ENCODE measurements around the gene TNK2.
A peak's percentile ranks its signal among the peaks of the same experiment; 100 is the strongest.
"Not testable (repeated sequence)": the region's sequence is repeated elsewhere in the genome, so short reads cannot be mapped to it uniquely, and the experiment has no call there.

TNK2 gene

GRCh38 chr3:195940806-195941205 lies 32.5 kb upstream of the TNK2 start:
- H3K9ac ChIP-seq (ENCODE audit: low read depth, low read length); H3K4me2 ChIP-seq (ENCODE audit: low read length); H3K27me3 ChIP-seq (ENCODE audit: control insufficient read depth, insufficient read depth, low read length); H3K4me3 ChIP-seq (ENCODE audit: low read length); H3K4me1 ChIP-seq (ENCODE audit: control insufficient read depth, insufficient read depth, low read length); H3K9me3 ChIP-seq (replicated peaks; ENCODE audit: low read length); H3K36me3 ChIP-seq (ENCODE audit: insufficient read depth, low read length): not testable (repeated sequence)

GRCh38 chr3:195939526-195940470 lies 31.4 kb upstream of the TNK2 start:
- not testable (repeated sequence) for H3K9me3 ChIP-seq (replicated peaks; ENCODE audit: low read length); H3K4me3 ChIP-seq (ENCODE audit: low read length); H3K9ac ChIP-seq (ENCODE audit: low read depth, low read length); H3K27me3 ChIP-seq (ENCODE audit: control insufficient read depth, insufficient read depth, low read length); H3K36me3 ChIP-seq (ENCODE audit: insufficient read depth, low read length); H3K4me1 ChIP-seq (ENCODE audit: control insufficient read depth, insufficient read depth, low read length); H3K4me2 ChIP-seq (ENCODE audit: low read length)

- not testable (repeated sequence) for H3K9ac ChIP-seq (ENCODE audit: low read depth, low read length); H3K4me1 ChIP-seq (ENCODE audit: control insufficient read depth, insufficient read depth, low read length); H3K36me3 ChIP-seq (ENCODE audit: insufficient read depth, low read length); H3K4me3 ChIP-seq (ENCODE audit: low read length); H3K9me3 ChIP-seq (replicated peaks; ENCODE audit: low read length); H3K27me3 ChIP-seq (ENCODE audit: control insufficient read depth, insufficient read depth, low read length); H3K4me2 ChIP-seq (ENCODE audit: low read length)
Observed at GRCh38 chr3:195933044-195933430, 24.7 kb upstream of the TNK2 start.

GRCh38 chr3:195932418-195933043 lies 24.2 kb upstream of the TNK2 start:
- H3K27me3 ChIP-seq (ENCODE audit: control insufficient read depth, insufficient read depth, low read length), result no peaks in the 10 kb centered on the region
- H3K4me3 ChIP-seq (ENCODE audit: low read length), result no peak overlapping the region
- H3K4me1 ChIP-seq (ENCODE audit: control insufficient read depth, insufficient read depth, low read length), result no peaks in the 10 kb centered on the region
- H3K36me3 ChIP-seq (ENCODE audit: insufficient read depth, low read length), result no peaks in the 10 kb centered on the region
- no peaks in the 10 kb centered on the region for H3K9me3 ChIP-seq (replicated peaks; ENCODE audit: low read length)
- no peak overlapping the region for H3K9ac ChIP-seq (ENCODE audit: low read depth, low read length)
- no peak overlapping the region for H3K4me2 ChIP-seq (ENCODE audit: low read length)

GRCh38 chr3:195931582-195932273 lies 23.4 kb upstream of the TNK2 start:
- H3K4me2 ChIP-seq (ENCODE audit: low read length), result no peak overlapping the region
- no peaks in the 10 kb centered on the region for H3K4me1 ChIP-seq (ENCODE audit: control insufficient read depth, insufficient read depth, low read length)
- H3K36me3 ChIP-seq (ENCODE audit: insufficient read depth, low read length), result no peaks in the 10 kb centered on the region
- H3K4me3 ChIP-seq (ENCODE audit: low read length), result no peak overlapping the region
- H3K9me3 ChIP-seq (replicated peaks; ENCODE audit: low read length), result no peaks in the 10 kb centered on the region
- no peak overlapping the region for H3K9ac ChIP-seq (ENCODE audit: low read depth, low read length)
- no peaks in the 10 kb centered on the region for H3K27me3 ChIP-seq (ENCODE audit: control insufficient read depth, insufficient read depth, low read length)

GRCh38 chr3:195929452-195929851 lies 21.1 kb upstream of the TNK2 start:
- H3K36me3 ChIP-seq (ENCODE audit: insufficient read depth, low read length), result no peaks in the 10 kb centered on the region
- no peaks in the 10 kb centered on the region for H3K4me1 ChIP-seq (ENCODE audit: control insufficient read depth, insufficient read depth, low read length)
- no peak overlapping the region for H3K4me2 ChIP-seq (ENCODE audit: low read length)
- H3K9me3 ChIP-seq (replicated peaks; ENCODE audit: low read length), result no peaks in the 10 kb centered on the region
- no peak overlapping the region for H3K4me3 ChIP-seq (ENCODE audit: low read length)
- no peak overlapping the region for H3K9ac ChIP-seq (ENCODE audit: low read depth, low read length)
- H3K27me3 ChIP-seq (ENCODE audit: control insufficient read depth, insufficient read depth, low read length), result no peaks in the 10 kb centered on the region

GRCh38 chr3:195921334-195921791 lies 13.0 kb upstream of the TNK2 start:
- Histone ChIP-seq H3K4me2 (ENCODE audit: low read length) (no peak overlapping the region), H3K27me3 (ENCODE audit: control insufficient read depth, insufficient read depth, low read length) (peaks cover 12% of the 10 kb centered on the region), H3K9me3 (replicated peaks; ENCODE audit: low read length) (no peaks in the 10 kb centered on the region), H3K4me1 (ENCODE audit: control insufficient read depth, insufficient read depth, low read length) (no peaks in the 10 kb centered on the region), H3K36me3 (ENCODE audit: insufficient read depth, low read length) (no peaks in the 10 kb centered on the region), H3K4me3 (ENCODE audit: low read length) (no peak overlapping the region), H3K9ac (ENCODE audit: low read depth, low read length) (no peak overlapping the region)

- H3K27me3 ChIP-seq (ENCODE audit: control insufficient read depth, insufficient read depth, low read length), result peaks cover 12% of the 10 kb centered on the region
- H3K4me1 ChIP-seq (ENCODE audit: control insufficient read depth, insufficient read depth, low read length), result peaks cover 10% of the 10 kb centered on the region
- no peak overlapping the region for H3K9ac ChIP-seq (ENCODE audit: low read depth, low read length)
- H3K9me3 ChIP-seq (replicated peaks; ENCODE audit: low read length), result no peaks in the 10 kb centered on the region
- H3K36me3 ChIP-seq (ENCODE audit: insufficient read depth, low read length), result no peaks in the 10 kb centered on the region
- H3K4me3 ChIP-seq (ENCODE audit: low read length), result no peak overlapping the region
- no peak overlapping the region for H3K4me2 ChIP-seq (ENCODE audit: low read length)
Observed at GRCh38 chr3:195918176-195918575, 9.8 kb upstream of the TNK2 start.

- no peak overlapping the region for H3K4me2 ChIP-seq (ENCODE audit: low read length)
- H3K4me1 ChIP-seq (ENCODE audit: control insufficient read depth, insufficient read depth, low read length), result peaks cover 11% of the 10 kb centered on the region
- no peaks in the 10 kb centered on the region for H3K36me3 ChIP-seq (ENCODE audit: insufficient read depth, low read length)
- H3K4me3 ChIP-seq (ENCODE audit: low read length), result no peak overlapping the region
- H3K27me3 ChIP-seq (ENCODE audit: control insufficient read depth, insufficient read depth, low read length), result peaks cover 12% of the 10 kb centered on the region
- no peak overlapping the region for H3K9ac ChIP-seq (ENCODE audit: low read depth, low read length)
- no peaks in the 10 kb centered on the region for H3K9me3 ChIP-seq (replicated peaks; ENCODE audit: low read length)
Observed at GRCh38 chr3:195916991-195917390, 8.6 kb upstream of the TNK2 start.

- H3K9ac ChIP-seq (ENCODE audit: low read depth, low read length), result no peak overlapping the region
Observed at GRCh38 chr3:195916291-195916690, 7.9 kb upstream of the TNK2 start.

GRCh38 chr3:195914648-195915473 lies 6.5 kb upstream of the TNK2 start:
- no peaks in the 10 kb centered on the region for H3K36me3 ChIP-seq (ENCODE audit: insufficient read depth, low read length)
- peak overlapping the region; percentile 75 for H3K4me2 ChIP-seq (ENCODE audit: low read length)
- H3K4me3 ChIP-seq (ENCODE audit: low read length), result peak overlapping the region; percentile 45
- H3K9ac ChIP-seq (ENCODE audit: low read depth, low read length), result peak overlapping the region; percentile 9
- peaks cover 9% of the 10 kb centered on the region for H3K27me3 ChIP-seq (ENCODE audit: control insufficient read depth, insufficient read depth, low read length)
- peaks cover 17% of the 10 kb centered on the region for H3K4me1 ChIP-seq (ENCODE audit: control insufficient read depth, insufficient read depth, low read length)
- no peaks in the 10 kb centered on the region for H3K9me3 ChIP-seq (replicated peaks; ENCODE audit: low read length)

More at GRCh38 chr3:195916291-195916690, 7.9 kb upstream of the TNK2 start:
- Histone ChIP-seq H3K4me1 (ENCODE audit: control insufficient read depth, insufficient read depth, low read length) (peaks cover 13% of the 10 kb centered on the region), H3K4me3 (ENCODE audit: low read length) (no peak overlapping the region), H3K36me3 (ENCODE audit: insufficient read depth, low read length) (no peaks in the 10 kb centered on the region), H3K4me2 (ENCODE audit: low read length) (no peak overlapping the region), H3K9me3 (replicated peaks; ENCODE audit: low read length) (no peaks in the 10 kb centered on the region), H3K27me3 (ENCODE audit: control insufficient read depth, insufficient read depth, low read length) (peaks cover 12% of the 10 kb centered on the region)
